ENCODE data around the gene LXN.
"Not testable (repeated sequence)": the region's sequence is repeated elsewhere in the genome, so short reads cannot be mapped to it uniquely, and the experiment has no call there.

LXN gene

DNA sequence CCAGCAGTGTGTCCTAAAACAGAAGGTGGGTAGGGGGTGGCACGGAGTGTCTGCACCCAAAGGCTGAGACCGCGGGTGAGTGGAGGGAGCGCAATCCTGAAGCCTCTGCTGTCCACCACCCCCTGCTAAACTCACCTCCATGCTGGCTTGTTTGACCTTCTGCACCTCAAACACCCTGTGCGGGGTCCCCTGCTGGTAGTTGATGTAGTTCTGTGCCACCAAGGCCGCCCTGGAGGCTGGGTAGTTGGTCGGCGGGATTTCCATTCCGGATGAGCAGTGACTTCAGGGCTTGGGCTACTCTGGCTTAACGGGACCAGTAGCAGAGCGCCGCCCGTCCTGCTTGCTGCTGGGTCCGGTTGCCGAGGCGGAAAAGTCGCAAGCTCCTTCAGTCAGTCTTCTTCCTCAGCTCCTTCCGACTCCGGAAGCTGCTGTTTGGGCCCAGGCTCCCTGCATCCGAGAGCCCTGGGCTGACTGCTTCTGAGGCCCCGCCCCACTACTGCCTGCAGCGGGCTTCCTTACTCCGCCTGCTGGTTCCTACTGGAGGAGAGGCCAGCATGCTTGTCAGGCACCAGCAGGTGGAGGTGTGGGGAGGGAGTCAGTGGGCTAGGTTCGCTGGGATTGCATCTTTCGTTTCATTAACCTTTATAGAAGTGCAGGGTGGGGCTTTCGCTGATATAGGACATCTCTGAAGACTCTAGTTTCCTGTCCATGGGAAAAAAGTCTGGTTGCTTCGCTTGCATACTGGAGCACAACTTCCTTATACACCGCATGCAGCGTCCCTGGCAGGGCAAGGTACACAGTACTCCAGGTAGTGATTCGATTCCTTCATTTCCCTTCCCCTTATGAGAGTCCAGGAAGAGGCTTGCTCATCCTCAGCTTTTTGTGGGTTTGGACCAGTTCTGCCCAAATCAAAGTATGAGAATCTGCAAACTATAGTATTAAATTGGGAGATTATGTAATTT lies at the start of gene LXN:
Gene LXN, minus strand, starts transcription at position 434 of the 962 bp plus-strand sequence. Its CDS starts 170 bp downstream, at position 264.
- H3K4me3 ChIP-seq (ENCODE audit: low read length), result peak within 1 kb of the TSS; percentile 86
- no peak for TF ChIP-seq ZNF274 (IDR thresholded peaks at IDR 0.05; ENCODE audit: low read depth, low read length)

DNA sequence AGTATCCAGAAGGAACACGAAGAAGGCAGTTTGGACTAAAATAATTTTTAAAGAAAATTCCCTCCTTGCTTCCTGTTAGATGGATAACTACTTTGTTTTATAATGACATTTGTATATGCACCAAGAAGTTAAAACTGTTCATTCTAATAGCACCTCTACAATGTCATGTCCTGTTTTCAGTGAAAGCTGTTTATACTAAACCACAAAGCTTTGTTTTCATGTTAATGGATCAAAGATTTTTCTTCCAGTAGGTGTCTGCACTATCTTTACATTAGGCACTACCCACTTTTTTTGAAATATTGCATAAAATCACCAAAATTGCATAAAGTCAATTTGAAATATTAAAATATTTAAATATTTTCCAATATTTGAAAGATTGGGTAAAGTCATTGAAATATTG lies 49.7 kb upstream of the LXN start:
- no peak overlapping the region for H3K4me3 ChIP-seq (ENCODE audit: low read length)
- no peak for TF ChIP-seq ZNF274 (IDR thresholded peaks at IDR 0.05; ENCODE audit: low read depth, low read length)

DNA sequence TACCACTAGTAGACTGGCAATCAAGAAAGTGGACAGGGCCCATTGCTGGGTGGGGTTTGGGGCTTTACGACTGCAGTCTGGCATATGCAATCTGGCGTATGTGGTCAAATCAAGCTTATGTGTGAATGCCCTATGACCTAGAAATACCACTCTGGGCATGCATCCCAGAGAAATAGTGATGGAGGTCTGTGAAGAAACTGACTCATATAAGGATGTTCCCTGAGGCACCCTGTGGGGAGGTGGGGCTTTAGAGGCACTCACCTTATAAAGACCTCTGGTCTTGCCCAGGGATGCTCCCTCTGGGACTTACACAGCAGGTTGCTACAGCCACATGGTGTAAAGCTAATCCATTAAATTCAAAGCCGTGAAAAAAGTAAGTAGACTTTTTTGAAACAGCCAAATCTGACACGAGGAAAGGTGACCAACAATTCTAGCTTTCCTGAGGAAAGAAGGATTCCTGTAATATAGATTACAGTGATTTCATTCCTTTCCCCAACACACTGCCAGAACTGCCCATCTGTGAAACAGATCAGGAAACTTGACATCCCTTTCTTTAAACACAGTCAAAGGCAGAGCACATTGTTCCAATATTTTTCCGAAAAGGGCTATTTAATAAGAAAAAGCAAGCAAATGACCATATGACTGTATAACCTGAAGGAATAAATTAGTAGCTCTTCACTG lies 46.2 kb upstream of the LXN start:
- H3K4me3 ChIP-seq (ENCODE audit: low read length), result no peak overlapping the region
- no peak for TF ChIP-seq ZNF274 (IDR thresholded peaks at IDR 0.05; ENCODE audit: low read depth, low read length)

- H3K4me3 ChIP-seq (ENCODE audit: low read length), result no peak overlapping the region
- no peak for TF ChIP-seq ZNF274 (IDR thresholded peaks at IDR 0.05; ENCODE audit: low read depth, low read length)
Measured at GRCh38 chr3:158717576-158717975, 45.1 kb upstream of the LXN start.

DNA sequence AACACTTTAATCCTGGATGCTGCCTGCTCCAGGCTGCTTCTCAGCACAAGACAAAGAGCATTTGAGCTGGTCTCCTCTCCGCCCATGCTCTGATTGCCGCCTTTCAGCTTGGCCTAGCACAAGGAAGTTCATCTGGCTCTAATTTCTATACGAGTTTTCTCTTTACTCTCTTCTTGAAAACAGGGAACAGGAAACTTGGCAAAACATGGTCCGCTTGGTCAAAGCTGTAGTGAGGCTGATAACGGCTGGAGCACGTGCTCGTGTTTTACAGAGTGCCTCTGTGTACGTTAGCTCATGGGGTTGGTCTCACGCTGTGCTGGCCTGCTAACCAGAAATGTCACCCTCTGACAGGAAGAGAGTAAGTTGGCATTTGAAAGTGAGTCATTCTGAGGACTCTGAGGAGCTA lies 40.6 kb upstream of the LXN start:
- no peak for TF ChIP-seq ZNF274 (IDR thresholded peaks at IDR 0.05; ENCODE audit: low read depth, low read length)
- no peak overlapping the region for H3K4me3 ChIP-seq (ENCODE audit: low read length)

DNA sequence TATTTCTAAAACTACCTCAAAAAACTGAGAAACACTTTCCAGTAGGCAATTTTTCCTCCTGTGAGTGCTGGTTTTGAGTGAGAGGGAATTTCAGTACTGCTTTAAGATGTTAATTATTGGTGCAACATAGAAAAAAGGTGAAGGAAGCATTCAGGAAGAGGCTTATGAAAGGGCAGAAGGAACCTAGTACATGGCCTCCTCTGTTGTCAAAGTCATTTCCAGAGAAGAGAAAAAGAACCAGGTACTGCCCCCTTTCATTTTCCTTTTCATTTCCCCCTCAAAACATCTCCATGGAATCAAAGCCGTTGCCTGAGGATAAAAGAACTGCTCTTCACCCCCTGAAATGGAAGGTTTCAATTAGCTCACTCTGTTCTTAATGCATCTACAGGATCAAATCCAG lies 40.0 kb upstream of the LXN start:
- H3K4me3 ChIP-seq (ENCODE audit: low read length), result no peak overlapping the region
- TF ChIP-seq ZNF274 (IDR thresholded peaks at IDR 0.05; ENCODE audit: low read depth, low read length), result no peak

GRCh38 chr3:158711886-158712285 lies 39.4 kb upstream of the LXN start:
- H3K4me3 ChIP-seq (ENCODE audit: low read length), result no peak overlapping the region
- TF ChIP-seq ZNF274 (IDR thresholded peaks at IDR 0.05; ENCODE audit: low read depth, low read length), result no peak

- TF ChIP-seq ZNF274 (IDR thresholded peaks at IDR 0.05; ENCODE audit: low read depth, low read length), result no peak
Measured at GRCh38 chr3:158710601-158711000, 38.2 kb upstream of the LXN start.

GRCh38 chr3:158709666-158710083 lies 37.2 kb upstream of the LXN start:
- TF ChIP-seq ZNF274 (IDR thresholded peaks at IDR 0.05; ENCODE audit: low read depth, low read length), result no peak
- H3K4me3 ChIP-seq (ENCODE audit: low read length), result no peak overlapping the region

More at GRCh38 chr3:158710601-158711000, 38.2 kb upstream of the LXN start:
- no peak overlapping the region for H3K4me3 ChIP-seq (ENCODE audit: low read length)

DNA sequence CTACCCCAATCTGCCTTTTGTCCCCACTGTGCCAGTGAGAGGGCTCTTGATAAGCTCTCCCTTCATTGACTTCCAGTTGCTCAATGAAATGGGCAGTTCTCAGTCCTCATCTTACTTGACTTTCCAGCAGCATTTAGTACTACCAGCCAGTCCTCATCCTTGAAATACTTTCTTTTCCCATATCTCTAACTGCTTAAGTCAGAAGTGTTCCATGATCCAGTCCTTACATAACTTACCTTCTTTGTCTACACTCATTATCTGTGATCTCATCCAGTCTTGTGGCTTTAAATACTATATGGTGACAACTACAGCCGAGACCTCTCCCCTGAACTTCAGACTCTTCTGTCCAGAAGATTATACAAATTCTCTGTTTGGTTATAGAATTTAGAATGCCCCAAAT lies 31.1 kb upstream of the LXN start:
- no peak for TF ChIP-seq ZNF274 (IDR thresholded peaks at IDR 0.05; ENCODE audit: low read depth, low read length)
- H3K4me3 ChIP-seq (ENCODE audit: low read length), result no peak overlapping the region

DNA sequence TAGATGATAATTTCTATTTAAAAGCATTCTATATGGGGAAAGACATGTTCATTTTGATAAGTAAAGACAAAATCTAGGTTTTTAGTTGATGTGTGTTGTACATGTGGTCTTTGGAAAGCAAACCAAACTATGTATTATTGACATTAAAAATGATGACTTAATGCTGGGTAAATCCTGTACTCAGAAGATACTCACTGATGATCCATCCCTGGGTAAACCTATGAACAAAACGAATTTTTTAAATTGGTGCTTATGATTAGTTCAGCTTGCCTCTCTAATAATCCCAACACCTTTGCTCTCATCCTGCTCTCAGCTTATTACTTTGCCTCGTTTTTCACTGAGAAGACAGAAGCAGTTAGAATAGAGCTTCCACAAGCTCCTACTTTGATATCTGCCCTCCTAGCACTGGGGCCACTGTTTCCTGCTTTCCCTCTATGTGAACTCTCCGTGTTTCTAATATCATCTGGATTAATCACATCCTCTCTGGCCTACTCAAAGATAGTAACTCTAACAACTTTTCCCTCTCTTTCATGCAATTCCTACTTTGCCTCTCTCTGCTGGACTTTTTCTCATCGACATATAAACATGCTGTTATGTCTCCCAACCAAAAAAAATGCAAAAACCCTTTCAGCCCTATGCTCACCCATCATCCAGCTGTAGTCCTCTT lies 30.5 kb upstream of the LXN start:
- TF ChIP-seq ZNF274 (IDR thresholded peaks at IDR 0.05; ENCODE audit: low read depth, low read length), result no peak
- no peak overlapping the region for H3K4me3 ChIP-seq (ENCODE audit: low read length)

DNA sequence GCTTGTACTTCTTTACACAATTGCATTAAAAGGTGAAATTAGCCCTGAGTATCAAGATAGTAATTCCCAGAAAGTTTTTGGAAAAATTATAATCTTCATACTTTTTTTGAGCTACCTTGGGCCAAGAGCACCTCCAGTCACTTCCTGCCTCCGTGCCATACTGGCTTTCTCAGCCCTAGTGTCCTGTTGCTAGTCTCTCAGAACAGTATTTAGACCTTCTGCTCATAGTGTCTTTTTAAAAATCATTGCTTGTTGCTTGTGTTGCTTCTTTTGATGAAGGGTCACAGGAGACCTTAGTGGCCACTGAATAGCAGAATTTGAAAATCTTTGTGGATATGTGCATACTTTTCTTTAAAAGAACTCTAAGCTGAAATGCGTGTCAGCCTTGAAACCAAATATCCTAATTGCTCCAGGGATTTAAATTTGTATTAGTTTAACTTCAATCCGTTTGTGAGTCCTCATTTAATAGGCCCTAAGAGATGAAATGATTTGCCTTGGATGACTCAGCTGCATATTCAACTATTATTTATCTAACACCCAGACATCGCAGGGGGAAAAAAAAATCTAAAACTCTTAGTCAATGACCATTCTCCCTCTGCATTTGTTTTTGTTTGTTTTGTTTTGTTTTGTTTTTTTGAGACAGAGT lies 29.1 kb upstream of the LXN start:
- H3K4me3 ChIP-seq (ENCODE audit: low read length), result no peak overlapping the region
- TF ChIP-seq ZNF274 (IDR thresholded peaks at IDR 0.05; ENCODE audit: low read depth, low read length), result no peak

DNA sequence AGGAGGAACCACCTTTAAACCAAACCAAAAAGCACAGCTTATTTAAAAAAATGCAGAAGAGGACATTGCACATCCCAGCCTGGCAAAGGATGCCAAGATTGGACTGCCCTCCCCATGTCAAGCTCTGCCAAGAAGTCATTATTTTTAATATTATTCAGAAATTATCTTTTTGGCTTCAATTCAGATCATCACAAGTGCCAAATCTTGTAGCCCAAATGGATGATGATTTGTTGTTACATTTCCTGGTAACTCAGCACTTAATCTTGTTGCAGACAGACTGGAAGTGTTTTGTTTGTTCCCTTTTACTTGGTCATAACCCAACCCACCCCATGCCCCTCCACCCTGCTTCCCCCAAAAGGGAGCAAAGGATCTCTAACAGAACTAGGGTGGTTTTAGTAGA lies 28.1 kb upstream of the LXN start:
- TF ChIP-seq ZNF274 (IDR thresholded peaks at IDR 0.05; ENCODE audit: low read depth, low read length), result no peak
- no peak overlapping the region for H3K4me3 ChIP-seq (ENCODE audit: low read length)

DNA sequence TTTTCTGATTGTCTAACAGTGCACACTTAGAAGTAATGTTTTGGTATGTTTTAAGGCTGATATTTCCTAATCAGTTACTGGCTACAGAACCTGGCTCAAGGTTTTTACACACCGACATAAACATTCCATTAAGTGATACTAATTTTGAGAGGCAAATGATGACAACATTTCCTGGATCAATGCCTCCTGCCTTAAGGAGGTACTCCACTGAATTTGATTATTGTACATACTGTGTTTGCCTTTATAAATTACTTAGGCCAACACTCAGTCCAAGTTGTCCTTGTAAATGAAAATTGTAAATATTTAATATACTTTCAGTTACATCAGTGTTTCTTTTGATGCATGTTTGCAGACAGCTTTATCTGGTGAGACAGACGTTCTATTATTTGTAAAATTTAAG lies 24.2 kb upstream of the LXN start:
- no peak overlapping the region for H3K4me3 ChIP-seq (ENCODE audit: low read length)
- no peak for TF ChIP-seq ZNF274 (IDR thresholded peaks at IDR 0.05; ENCODE audit: low read depth, low read length)

DNA sequence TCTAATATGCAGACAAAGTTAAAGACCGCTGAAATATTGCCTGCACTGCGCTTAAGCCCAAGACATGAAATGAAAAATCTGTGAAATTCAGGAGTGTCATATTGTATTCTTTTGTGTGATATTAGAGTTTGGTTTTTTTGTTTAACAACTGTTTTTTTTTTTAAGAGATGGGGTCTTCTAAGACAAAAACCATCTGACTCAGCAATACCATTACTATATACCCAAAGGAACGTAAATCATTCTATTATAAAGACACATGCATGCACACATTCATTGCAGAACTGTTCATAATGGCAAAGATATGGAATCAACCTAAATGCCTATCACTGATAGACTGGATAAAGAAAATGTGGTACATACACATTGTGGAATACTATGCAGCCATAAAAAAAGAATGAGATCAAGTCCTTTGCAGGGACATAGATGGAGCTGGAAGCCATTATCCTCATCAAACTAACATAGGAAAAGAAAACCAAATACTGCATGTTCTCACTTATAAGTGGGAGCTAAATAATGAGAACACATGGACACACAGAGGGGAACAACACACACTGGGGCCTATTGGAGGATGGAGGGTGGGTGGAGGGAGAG lies 21.5 kb upstream of the LXN start:
- H3K4me3 ChIP-seq (ENCODE audit: low read length), result not testable (repeated sequence)
